ENCODE data around the gene HMOX1. TPM values are rescaled to one million over a fixed set of nuclear protein-coding genes. Genes with fewer than 3 reads are reported as not detected.

HMOX1 gene
- total and polyA plus RNA-seq, 12 donors: 15.4 to 578 (median 39.3) TPM

DNA sequence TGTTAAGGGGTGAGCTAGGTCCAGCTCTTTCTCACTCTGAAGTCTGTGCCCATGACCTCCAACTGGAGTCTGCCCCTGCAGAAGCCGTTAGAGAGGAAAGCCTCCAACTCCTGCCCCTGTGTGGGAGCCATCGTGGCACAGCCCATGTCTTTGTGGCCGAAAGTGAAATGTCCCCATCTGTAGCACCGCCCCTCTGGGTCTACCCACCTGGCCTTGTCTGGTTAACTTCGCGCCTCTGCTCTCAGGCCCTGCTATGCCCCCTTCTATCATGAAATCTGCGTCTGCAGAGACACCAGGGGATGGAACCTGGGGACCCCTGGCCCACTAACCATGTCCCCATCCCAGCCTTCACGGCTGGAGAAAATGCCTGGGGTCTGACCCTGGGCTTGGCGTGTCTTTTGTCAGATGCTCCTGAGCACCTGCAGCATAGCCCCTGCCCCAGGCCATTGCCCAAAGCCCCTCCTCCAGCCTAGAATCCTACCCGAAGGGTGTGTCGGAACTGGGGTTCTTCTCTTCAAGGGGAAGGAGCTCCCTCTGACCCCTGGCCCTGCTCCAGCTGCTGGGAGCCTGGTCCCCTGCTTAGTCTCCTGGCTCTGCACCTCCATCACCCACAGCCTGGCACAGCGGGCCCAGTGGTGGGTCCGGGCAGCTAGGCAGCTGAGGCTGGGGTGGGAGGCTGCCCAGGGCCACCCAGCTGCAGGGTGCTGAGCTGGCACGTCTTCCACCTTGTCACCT lies 35.8 kb upstream of the HMOX1 start:
- TF ChIP-seq, protein P1, sequence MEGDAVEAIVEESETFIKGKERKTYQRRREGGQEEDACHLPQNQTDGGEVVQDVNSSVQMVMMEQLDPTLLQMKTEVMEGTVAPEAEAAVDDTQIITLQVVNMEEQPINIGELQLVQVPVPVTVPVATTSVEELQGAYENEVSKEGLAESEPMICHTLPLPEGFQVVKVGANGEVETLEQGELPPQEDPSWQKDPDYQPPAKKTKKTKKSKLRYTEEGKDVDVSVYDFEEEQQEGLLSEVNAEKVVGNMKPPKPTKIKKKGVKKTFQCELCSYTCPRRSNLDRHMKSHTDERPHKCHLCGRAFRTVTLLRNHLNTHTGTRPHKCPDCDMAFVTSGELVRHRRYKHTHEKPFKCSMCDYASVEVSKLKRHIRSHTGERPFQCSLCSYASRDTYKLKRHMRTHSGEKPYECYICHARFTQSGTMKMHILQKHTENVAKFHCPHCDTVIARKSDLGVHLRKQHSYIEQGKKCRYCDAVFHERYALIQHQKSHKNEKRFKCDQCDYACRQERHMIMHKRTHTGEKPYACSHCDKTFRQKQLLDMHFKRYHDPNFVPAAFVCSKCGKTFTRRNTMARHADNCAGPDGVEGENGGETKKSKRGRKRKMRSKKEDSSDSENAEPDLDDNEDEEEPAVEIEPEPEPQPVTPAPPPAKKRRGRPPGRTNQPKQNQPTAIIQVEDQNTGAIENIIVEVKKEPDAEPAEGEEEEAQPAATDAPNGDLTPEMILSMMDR (IDR thresholded peaks at IDR 0.05): no peak
- TF ChIP-seq POLR2A (IDR thresholded peaks at IDR 0.05): no peak
- DNase-seq: no peak
- H3K36me3 ChIP-seq (replicated peaks in 1 of 2): peaks cover 0 to 63% of the 10 kb centered on the region in 2 donors
- WGBS, 4 donors: 87 to 93% (median 92%) methylated on average over 7 to 14 of the region's 14 CpGs
- intact Hi-C loops (cut with DNase I): loop anchor here in 1 of 2 donors (10.0 kb wide), 1 partner anchor 240 kb away; no protein-coding TSS in a partner anchor
- no peaks in the 10 kb centered on the region for H3K9me3 ChIP-seq (replicated peaks in 1 of 3)
- H3K27ac ChIP-seq: no peak overlapping the region
- peaks cover 0 to 10% of the 10 kb centered on the region in 2 donors for H3K4me1 ChIP-seq (replicated peaks in 1 of 2)
- H3K27me3 ChIP-seq: no peaks in the 10 kb centered on the region
- H3K4me3 ChIP-seq: no peak overlapping the region

DNA sequence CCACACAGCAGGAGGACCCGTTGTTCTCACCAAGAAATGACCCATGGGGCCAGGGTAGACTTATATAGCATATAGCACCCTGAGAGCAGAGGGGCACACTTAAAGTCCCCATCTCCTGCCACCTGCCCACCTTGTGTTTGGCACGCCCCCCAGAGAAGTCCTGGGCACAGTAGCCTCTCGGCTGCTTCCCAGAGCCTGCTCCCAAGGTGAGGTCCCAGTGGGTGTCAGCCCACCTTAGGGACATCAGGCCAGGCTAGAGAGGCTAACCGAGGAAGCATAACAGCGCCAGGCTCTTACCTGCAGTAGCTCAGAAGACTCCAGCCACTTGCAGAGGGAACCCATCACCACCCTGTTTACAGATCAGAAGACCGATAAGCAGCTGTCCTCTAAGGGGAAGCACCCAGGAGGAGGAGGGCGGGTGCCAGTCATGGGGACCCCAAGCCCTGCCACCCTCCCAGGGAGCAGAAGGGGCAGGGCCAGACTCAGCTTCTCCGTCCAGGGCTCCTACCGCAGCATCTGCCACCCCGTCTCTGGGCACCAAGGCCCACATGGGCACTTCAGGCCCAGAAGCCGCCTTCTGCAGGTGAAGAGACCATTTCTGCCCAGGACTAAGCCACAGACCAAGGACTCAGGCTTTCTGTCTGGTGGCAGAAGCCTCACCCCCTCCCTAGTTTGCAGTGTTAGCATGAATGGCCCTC lies 34.9 kb upstream of the HMOX1 start:
- H3K4me1 ChIP-seq (replicated peaks in 1 of 2): peaks cover under 1 to 15% of the 10 kb centered on the region in 2 donors
- peaks cover 0 to 56% of the 10 kb centered on the region in 2 donors for H3K36me3 ChIP-seq (replicated peaks in 1 of 2)
- 83 to 92% (median 88%) methylated on average over 6 to 11 of the region's 11 CpGs for WGBS, 4 donors
- intact Hi-C loops (cut with DNase I): loop anchor here in 1 of 2 donors (10.0 kb wide), 1 partner anchor 239 kb away; no protein-coding TSS in a partner anchor
- peak in 1 of 7 donors; percentile 51 for DNase-seq
- no peaks in the 10 kb centered on the region for H3K9me3 ChIP-seq (replicated peaks in 1 of 3)
- no peak for TF ChIP-seq POLR2A (IDR thresholded peaks at IDR 0.05)
- TF ChIP-seq, protein P1 (IDR thresholded peaks at IDR 0.05): no peak
- H3K4me3 ChIP-seq: no peak overlapping the region
- H3K27me3 ChIP-seq: no peaks in the 10 kb centered on the region
- H3K27ac ChIP-seq: no peak overlapping the region

DNA sequence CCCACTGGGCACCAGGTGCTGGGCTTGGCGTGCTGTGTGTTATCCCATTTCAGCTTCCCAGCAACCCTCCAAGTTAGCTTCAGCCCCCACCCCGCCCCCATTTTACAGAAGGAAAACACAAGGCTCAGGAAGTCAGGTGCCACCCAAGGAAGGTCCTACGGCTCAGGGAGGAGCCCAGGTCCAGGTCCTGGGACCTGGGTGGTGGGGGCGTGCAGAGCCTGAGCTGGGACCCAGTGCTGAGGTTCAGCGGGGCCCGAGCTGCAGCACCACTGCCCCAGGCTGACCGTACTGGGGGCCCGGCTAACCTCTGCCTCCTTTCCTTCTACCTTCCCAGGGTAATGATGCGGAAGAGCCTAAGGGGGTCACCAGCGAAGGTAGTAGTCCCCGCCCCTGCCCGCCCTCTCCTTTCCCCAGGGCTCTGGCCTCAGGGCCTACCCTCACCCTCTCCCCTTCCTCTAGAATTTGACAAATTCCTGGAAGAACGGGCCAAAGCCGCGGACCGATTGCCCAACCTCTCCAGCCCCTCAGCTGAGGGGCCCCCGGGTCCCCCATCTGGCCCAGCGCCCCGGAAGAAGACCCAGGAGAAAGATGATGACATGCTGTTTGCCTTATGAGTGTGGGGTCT lies 34.2 kb upstream of the HMOX1 start:
- intact Hi-C loops (cut with DNase I): loop anchor here in 1 of 2 donors (10.0 kb wide), 1 partner anchor 238 kb away; no protein-coding TSS in a partner anchor
- H3K9me3 ChIP-seq (replicated peaks in 1 of 3): no peaks in the 10 kb centered on the region
- WGBS, 4 donors: 83 to 90% (median 84%) methylated on average over 8 to 19 of the region's 19 CpGs
- peaks cover 8 to 15% of the 10 kb centered on the region in 2 donors for H3K4me1 ChIP-seq (replicated peaks in 1 of 2)
- TF ChIP-seq POLR2A (IDR thresholded peaks at IDR 0.05): no peak
- TF ChIP-seq, protein P1 (IDR thresholded peaks at IDR 0.05): no peak
- H3K27me3 ChIP-seq: no peaks in the 10 kb centered on the region
- H3K27ac ChIP-seq: no peak overlapping the region
- DNase-seq: no peak
- H3K36me3 ChIP-seq (replicated peaks in 1 of 2): peaks cover 0 to 48% of the 10 kb centered on the region in 2 donors
- H3K4me3 ChIP-seq: no peak overlapping the region

DNA sequence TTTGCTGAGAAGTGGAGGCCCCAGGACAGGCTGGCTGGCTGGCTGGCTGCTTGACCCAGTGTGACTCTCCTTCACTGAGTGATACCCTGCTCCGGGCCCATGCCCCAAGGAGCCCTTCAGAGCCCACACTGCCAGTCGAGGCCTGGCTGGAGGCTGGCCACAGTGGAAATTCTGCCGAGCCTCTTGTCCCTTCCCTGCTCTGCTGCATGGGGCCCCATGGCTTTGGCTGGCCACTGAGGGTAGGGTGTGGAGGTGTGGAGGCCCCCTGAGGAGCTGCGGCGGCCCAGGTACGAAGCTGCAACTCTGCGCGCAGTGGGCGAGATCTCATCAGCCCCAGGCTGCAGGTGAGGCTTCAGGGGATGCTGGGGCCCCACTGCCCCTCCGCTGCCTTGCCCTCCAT lies 33.4 kb upstream of the HMOX1 start:
- WGBS, 4 donors: 87 to 97% (median 88%) methylated on average over 3 to 10 of the region's 10 CpGs
- H3K4me3 ChIP-seq: no peak overlapping the region
- no peak for DNase-seq
- TF ChIP-seq POLR2A (IDR thresholded peaks at IDR 0.05): no peak
- TF ChIP-seq, protein P1 (IDR thresholded peaks at IDR 0.05): no peak
- H3K27ac ChIP-seq: no peak overlapping the region
- no peaks in the 10 kb centered on the region for H3K9me3 ChIP-seq (replicated peaks in 1 of 3)
- peaks cover 14 to 15% of the 10 kb centered on the region in 2 donors for H3K4me1 ChIP-seq (replicated peaks in 1 of 2)
- no peaks in the 10 kb centered on the region for H3K27me3 ChIP-seq
- H3K36me3 ChIP-seq (replicated peaks in 1 of 2): peaks cover 0 to 42% of the 10 kb centered on the region in 2 donors
- intact Hi-C loops (cut with DNase I): loop anchor here in 1 of 2 donors (10.0 kb wide), 1 partner anchor 237 kb away; no protein-coding TSS in a partner anchor

Measured in adrenal gland (tissue), 12 donors.